ENCODE measurements around the gene CYP3A4.

CYP3A4 gene

GRCh38 chr7:99784007-99784406 is at the start of gene CYP3A4:
Gene CYP3A4 (minus strand): TSS chr7:99784184. CDS start chr7:99784081, 103 bp downstream.
- in situ Hi-C loops (cut with HindIII; ENCODE audit: low pct_unique_long_range_greater_than_20kb, low sequenced_read_pairs) = no loop called here
- no peak for DNase-seq (ENCODE audit: low read depth in 1 of 2, low spot score in 1 of 2)
- TF ChIP-seq JUND (IDR thresholded peaks at IDR 0.05; ENCODE audit: low read depth) = no peak

- in situ Hi-C loops (cut with HindIII; ENCODE audit: low pct_unique_long_range_greater_than_20kb, low sequenced_read_pairs) = no loop called here
- no peak for TF ChIP-seq JUND (IDR thresholded peaks at IDR 0.05; ENCODE audit: low read depth)
- DNase-seq (ENCODE audit: low read depth in 1 of 2, low spot score in 1 of 2) = no peak
Observed at GRCh38 chr7:99833289-99833877, 49.4 kb upstream of the CYP3A4 start.

DNA sequence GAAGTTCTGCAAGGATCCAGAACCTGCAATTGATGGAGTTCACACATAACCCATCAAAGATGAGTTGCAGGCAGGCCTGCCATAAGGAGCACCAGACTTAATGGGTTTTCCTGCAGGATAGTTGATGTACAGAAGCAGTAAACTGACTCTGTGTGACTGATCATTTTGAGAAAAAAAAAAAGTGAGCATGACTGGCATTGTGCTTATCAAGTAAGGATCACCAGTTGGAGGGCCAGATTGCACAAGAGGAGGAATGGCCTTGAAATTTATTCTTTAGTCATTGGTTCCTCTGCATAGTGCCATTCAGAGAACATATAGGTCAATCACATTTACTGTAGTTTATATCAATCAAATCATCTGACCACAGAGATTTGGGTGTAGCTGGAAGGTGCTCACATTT is 47.6 kb upstream of the CYP3A4 start:
- in situ Hi-C loops (cut with HindIII; ENCODE audit: low pct_unique_long_range_greater_than_20kb, low sequenced_read_pairs) = no loop called here
- DNase-seq (ENCODE audit: low read depth in 1 of 2, low spot score in 1 of 2) = no peak
- TF ChIP-seq JUND (IDR thresholded peaks at IDR 0.05; ENCODE audit: low read depth) = no peak

DNA sequence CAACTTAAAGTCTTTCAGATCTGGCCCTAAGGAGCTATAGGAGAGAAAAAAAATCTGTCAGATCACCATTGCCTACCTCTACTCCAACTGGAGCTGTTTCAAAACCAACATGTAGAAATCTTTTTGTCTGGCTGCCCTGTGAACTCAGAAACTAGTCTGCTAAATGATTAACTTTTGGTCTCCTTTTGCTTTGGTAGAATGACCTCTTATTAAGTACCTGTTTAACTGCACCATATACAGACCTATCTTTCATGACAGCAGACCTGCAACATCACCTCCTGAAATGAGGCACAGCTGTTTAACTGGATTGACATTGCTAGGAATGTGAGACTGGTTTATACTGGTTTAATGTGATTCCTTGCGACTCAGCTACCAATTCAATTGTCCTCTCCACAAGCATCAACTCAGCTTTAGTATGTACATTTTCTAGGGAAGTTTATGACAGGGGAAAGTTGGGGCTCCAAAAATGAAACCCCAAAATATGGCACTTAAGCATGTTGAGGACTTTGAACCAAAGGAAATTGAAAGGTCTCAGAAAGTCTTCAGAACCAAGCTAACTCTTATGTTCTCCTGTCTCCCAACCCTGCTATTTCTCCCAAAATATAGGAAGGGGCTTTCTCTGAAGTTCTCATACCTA is 45.7 kb upstream of the CYP3A4 start:
- no peak for TF ChIP-seq JUND (IDR thresholded peaks at IDR 0.05; ENCODE audit: low read depth)
- in situ Hi-C loops (cut with HindIII; ENCODE audit: low pct_unique_long_range_greater_than_20kb, low sequenced_read_pairs) = no loop called here
- DNase-seq (ENCODE audit: low read depth in 1 of 2, low spot score in 1 of 2) = peak in 1 of 2 experiments; percentile 22

DNA sequence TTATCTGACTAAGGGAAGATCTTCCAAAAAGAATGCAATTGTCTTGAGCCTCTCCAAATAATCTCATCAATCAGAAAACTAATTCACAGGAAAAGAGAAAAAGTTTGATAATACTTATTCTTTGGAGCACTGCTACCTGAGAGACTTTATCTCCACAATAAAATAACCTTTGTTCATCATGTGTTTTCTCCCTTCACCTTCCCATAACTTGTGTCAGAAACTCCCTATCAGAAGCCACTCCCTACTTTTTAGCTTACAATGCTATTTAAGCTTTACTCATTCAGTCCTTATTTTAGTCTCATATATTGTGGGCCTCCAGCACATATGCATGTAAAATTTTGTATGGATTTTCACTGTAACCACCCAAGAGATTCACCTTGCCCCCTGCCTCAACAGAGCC is 44.8 kb upstream of the CYP3A4 start:
- TF ChIP-seq JUND (IDR thresholded peaks at IDR 0.05; ENCODE audit: low read depth) = no peak
- in situ Hi-C loops (cut with HindIII; ENCODE audit: low pct_unique_long_range_greater_than_20kb, low sequenced_read_pairs) = no loop called here
- no peak for DNase-seq (ENCODE audit: low read depth in 1 of 2, low spot score in 1 of 2)

DNA sequence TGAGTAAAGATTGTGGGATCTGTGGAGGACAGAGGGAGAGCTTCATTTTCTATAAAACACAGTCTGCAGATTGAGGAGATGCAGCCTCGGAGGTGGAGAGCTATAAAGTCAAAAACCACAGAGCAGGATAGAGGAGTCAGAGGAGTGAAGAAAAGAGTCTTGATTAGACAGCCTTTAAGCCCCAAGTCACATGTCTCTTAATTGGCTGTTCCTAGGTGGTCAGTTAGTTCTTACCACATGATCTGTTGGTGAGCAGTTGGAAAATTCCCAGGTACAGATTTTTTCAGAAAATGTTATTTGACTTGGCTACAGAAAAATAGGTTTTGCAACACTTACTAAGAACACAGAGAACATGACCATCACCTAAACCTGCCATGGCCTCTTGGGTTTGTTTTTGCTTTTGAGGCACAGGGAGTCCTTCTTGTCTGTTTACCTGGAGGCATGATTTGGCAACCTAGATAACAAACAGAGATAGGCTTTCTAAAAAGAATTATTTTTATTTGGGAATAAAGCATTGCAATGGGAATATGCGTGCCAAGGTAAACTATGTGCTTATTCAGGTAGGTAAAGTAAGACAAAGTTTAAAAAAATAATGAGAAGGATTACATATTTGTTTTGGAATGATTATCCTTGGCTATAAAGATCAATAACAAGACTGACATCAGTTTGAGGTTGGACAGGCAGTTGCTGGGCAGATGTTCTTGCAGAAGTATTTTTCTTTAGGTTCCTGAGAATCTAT is 43.2 kb upstream of the CYP3A4 start:
- no peak for TF ChIP-seq JUND (IDR thresholded peaks at IDR 0.05; ENCODE audit: low read depth)
- in situ Hi-C loops (cut with HindIII; ENCODE audit: low pct_unique_long_range_greater_than_20kb, low sequenced_read_pairs) = no loop called here
- DNase-seq (ENCODE audit: low read depth in 1 of 2, low spot score in 1 of 2) = peak in 1 of 2 experiments; percentile 58

- in situ Hi-C loops (cut with HindIII; ENCODE audit: low pct_unique_long_range_greater_than_20kb, low sequenced_read_pairs) = no loop called here
- no peak for DNase-seq (ENCODE audit: low read depth in 1 of 2, low spot score in 1 of 2)
- TF ChIP-seq JUND (IDR thresholded peaks at IDR 0.05; ENCODE audit: low read depth) = no peak
Observed at GRCh38 chr7:99825873-99826272, 41.9 kb upstream of the CYP3A4 start.

GRCh38 chr7:99825452-99825851 is 41.5 kb upstream of the CYP3A4 start:
- no peak for DNase-seq (ENCODE audit: low read depth in 1 of 2, low spot score in 1 of 2)
- no peak for TF ChIP-seq JUND (IDR thresholded peaks at IDR 0.05; ENCODE audit: low read depth)
- in situ Hi-C loops (cut with HindIII; ENCODE audit: low pct_unique_long_range_greater_than_20kb, low sequenced_read_pairs) = no loop called here

DNA sequence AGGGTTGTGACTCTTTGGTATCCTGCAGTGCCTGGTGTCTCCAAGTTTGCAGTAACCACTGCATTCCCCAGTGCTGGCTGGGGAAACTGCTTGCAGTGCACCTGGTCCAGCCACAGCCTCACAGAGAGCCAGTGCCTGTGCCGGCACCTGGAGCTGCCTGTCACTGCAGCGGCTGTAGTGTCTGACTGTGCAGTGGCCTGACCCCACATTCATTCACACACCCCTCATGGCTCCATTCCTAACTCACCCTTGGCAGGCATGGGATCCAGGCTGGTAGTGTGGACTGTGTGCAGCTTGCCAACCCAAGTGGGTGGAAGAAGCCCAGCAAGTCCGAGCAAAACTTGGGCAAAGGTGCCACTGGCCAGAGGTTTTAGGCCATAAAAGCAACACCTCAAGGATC is 40.1 kb upstream of the CYP3A4 start:
- in situ Hi-C loops (cut with HindIII; ENCODE audit: low pct_unique_long_range_greater_than_20kb, low sequenced_read_pairs) = no loop called here
- TF ChIP-seq JUND (IDR thresholded peaks at IDR 0.05; ENCODE audit: low read depth) = no peak
- DNase-seq (ENCODE audit: low read depth in 1 of 2, low spot score in 1 of 2) = no peak

GRCh38 chr7:99822731-99823718 is 39.0 kb upstream of the CYP3A4 start:
- in situ Hi-C loops (cut with HindIII; ENCODE audit: low pct_unique_long_range_greater_than_20kb, low sequenced_read_pairs) = no loop called here
- no peak for TF ChIP-seq JUND (IDR thresholded peaks at IDR 0.05; ENCODE audit: low read depth)
- no peak for DNase-seq (ENCODE audit: low read depth in 1 of 2, low spot score in 1 of 2)

- in situ Hi-C loops (cut with HindIII; ENCODE audit: low pct_unique_long_range_greater_than_20kb, low sequenced_read_pairs) = no loop called here
- no peak for DNase-seq (ENCODE audit: low read depth in 1 of 2, low spot score in 1 of 2)
- TF ChIP-seq JUND (IDR thresholded peaks at IDR 0.05; ENCODE audit: low read depth) = no peak
Observed at GRCh38 chr7:99820408-99821027, 36.5 kb upstream of the CYP3A4 start.

DNA sequence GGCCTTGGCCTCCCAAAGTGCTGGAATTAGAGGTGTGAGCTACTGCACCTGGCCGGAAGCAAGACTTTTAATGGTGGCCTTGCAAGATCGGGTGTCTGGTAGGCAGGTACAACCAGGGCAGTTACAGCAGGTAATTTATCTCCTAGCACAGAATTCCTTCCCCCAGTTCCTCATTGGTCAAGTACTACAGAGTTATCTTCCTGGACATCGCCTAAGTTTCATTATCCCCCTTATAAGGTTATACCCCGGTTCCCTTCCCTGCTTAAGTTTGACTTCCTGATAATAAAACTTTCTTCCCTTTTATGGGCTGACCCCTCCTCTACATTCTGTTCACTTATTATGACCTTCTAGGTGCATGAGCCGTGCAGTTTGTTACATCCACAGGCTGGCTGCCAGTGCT is 24.8 kb upstream of the CYP3A4 start:
- in situ Hi-C loops (cut with HindIII; ENCODE audit: low pct_unique_long_range_greater_than_20kb, low sequenced_read_pairs) = no loop called here
- no peak for DNase-seq (ENCODE audit: low read depth in 1 of 2, low spot score in 1 of 2)
- TF ChIP-seq JUND (IDR thresholded peaks at IDR 0.05; ENCODE audit: low read depth) = no peak
